HG03039 (cell line): ENCODE measurements around the gene AGAP5.
"Not testable (repeated sequence)": the region's sequence is repeated elsewhere in the genome, so short reads cannot be mapped to it uniquely, and the experiment has no call there.

Source experiments
- ATAC-seq: cut with Tn5 transposase; IDR thresholded peaks from one replicate; pipeline ENCODE4 v1.9.1; 2021; ENCODE audit warnings: mild to moderate bottlenecking, moderate library complexity; ENCODE audit not compliant: unreplicated experiment

AGAP5 gene

DNA sequence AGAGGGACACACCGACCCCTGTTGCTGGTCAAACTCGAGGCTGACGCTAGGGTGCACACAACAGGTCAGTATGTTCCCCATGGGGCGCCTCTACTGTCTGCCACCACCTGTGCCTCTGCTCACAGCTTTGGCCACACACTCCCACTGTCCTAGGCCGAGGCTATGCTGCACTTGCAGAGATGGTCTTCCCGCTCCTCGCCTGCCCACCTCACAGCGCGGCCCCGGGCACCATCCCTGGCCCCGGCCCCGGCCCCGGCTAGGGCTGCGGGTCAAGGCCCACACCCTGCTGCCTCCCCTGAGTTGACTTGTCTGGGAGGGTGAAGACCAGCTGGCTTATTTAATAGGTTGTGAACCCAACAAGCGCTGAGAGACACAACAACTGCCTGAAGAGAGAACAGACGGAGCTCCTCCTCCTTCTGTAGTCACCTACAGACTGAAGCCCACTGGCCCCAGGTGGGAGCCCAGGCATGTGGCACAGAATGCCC is at the start of gene AGAP5:
AGAP5 (minus strand) TSS at position 435 of the 485 bp plus-strand sequence; CDS start at position 81, 354 bp downstream.
- not testable (repeated sequence) for ATAC-seq

DNA sequence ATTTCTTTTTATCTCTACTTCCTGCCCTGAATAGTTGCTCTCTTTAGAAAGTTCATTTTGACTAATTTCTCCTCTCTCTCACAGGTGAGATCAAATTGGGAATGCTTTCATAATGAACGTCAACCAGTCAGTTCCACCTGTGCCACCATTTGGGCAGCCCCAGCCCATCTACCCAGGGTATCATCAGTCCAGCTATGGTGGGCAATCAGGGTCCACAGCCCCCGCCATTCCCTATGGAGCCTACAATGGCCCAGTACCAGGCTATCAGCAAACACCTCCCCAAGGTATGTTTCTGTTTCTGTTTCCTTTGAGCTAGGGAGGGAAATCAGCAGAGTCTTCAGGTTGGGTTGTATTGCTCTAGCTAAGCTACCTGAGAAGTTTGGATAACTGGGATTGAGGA is 48.8 kb upstream of the AGAP5 start:
- ATAC-seq = no peak

DNA sequence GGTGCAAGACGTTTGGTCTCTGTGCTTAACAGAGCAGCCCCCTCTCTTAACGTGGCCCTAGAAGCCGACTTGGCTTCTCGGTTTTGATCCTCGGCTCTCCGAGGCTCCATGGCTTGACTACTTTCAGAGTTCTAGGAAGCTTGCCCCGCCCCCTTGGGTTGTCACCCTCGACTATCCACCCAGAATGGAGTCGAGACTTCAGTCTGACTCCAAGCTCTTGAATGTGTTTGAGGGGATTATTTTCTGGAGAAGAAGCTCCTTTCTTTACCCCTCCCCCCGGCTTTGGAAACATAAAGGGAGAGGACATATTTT is 46.7 kb upstream of the AGAP5 start:
- ATAC-seq = peak; percentile 22

DNA sequence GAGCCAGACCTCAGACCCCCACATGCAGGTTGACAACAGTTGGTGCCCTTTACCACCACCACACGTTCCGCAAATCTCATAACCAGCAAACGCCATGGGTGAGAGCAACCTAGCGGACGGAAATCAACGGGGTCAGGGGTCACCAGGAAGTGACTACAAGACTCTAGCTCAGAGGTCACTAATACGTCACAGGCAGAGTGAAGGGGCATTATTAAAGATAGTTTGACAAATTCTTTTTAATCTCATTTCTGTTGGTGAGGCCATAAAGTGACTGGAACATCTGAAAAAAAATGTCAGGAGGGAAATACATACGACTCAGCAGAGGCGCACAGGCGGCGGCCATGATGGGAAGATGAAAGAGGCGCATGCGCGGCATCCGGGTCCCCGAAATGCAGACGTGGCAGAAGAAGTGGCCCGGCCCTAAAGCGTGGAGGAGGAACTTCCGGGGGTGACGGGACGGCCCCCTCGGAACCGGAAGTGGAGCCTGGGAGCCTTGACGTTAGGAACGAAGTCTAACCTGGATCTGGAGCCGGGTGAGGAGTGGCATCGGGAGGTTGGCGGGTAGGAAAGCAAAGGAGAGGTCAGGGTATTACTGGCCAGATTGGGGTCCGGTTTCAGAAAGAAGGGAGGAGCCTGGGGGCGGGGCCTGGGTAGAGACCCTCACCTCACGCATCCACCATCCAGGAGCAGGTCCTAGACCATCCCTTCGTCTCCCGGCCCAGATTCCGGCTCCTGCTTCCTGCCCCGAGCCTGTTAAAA is 46.2 kb upstream of the AGAP5 start, which contains the start of gene SEC24C:
SEC24C (plus strand) TSS at position 468 of the 759 bp plus-strand sequence. CDS start 2,461 bp downstream, outside the sequence.
- peak; percentile 88 for ATAC-seq

DNA sequence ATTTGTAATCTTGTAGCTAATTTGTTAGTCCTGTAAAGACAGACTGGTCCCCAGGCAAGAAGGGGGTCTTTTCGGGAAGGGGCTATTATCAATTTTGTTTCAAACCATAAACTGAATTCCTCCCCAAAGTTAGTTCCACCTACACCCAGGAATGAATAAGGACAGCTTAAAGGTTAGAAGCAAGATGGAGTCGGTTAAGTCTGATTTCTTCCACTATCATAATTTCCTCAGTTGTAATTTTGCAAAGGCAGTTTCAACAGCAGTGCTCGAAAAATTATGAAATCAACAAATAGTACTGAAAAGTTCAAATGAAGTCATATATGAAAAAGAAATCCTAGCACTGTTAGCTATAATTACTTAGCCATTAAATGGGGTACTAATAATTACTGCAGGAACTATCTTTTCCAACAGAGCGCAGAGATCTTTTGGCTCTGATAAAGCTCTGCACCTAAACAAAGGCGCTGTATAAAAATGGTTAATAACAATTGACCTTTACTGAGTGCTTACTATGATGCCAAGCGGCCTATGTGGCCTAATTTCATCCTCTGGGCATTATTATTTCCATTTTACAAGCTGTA is 45.5 kb upstream of the AGAP5 start:
- ATAC-seq = no peak

DNA sequence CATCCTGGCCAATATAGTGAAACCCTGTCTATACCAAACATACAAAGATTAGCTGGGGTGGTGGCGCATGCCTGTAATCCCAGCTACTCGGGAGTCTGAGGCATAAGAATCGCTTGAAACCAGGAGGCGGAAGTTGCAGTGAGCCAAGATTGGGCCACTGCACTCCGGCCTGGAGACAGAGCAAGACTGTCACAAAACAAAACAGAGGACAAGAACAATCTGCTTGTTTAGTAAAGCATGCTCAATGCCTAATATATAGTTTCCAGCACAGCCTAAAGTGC is 44.5 kb upstream of the AGAP5 start:
- no peak for ATAC-seq

DNA sequence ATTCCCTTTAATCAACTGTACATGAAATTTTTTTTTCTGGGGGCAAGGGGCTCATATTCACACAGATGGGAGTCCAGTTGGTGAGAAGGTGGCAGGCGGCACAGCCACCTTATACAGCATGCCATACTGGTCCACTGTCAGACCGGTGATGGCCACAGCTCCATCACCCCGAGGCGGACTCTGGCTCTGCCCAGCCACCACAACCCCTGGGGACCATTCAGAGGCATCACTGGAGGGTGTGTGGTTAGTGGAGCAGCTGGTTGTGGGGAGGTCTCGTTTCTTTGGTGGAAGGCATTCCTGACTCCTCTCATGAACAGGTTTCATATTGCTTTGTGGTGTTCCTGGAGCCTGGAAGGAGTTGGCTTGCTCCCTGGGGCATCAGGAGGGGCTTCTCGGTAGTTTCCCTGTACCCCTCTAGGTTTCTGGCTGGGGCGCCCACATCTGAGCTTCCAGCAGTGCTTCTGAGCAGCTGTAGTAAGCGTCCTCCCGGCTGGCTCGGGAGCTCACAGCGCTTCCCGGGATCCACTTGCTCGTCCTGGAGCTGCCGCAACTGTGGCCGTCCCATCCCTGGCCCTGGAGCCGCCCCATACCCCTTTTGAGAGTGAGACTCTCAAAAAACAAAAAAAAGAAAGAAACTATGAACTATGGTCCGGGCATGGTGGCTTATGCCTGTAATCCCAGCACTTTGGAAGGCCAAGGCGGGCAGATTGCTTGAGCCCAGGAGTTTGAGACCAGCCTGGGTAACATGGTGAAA is 42.8 kb upstream of the AGAP5 start:
- ATAC-seq = not testable (repeated sequence)

DNA sequence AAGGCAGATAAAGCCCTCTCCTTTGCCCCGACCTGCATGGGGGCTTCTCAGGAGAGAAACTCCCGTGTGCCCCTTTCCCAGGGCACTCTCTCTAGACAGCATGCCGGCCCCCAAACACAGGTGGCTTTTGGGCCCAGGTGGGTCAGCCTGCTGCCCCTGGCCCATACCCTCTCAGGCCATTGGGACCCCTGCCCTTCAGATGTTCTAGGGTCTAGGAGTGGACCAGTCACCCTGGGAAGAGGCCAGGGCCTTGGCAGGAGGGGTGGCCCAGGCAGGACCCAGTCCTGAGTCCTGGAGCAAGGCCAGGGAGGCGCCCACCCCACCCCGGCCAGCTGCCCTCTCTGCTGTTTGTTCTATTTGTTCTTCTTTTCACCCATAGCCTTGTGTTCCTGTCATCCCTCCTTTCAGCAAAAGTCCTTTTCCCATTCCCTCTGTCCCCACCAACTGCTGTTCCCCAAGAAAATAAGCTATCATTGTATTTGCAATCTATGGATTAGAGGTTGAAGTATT is 36.9 kb upstream of the AGAP5 start:
- ATAC-seq = no peak

DNA sequence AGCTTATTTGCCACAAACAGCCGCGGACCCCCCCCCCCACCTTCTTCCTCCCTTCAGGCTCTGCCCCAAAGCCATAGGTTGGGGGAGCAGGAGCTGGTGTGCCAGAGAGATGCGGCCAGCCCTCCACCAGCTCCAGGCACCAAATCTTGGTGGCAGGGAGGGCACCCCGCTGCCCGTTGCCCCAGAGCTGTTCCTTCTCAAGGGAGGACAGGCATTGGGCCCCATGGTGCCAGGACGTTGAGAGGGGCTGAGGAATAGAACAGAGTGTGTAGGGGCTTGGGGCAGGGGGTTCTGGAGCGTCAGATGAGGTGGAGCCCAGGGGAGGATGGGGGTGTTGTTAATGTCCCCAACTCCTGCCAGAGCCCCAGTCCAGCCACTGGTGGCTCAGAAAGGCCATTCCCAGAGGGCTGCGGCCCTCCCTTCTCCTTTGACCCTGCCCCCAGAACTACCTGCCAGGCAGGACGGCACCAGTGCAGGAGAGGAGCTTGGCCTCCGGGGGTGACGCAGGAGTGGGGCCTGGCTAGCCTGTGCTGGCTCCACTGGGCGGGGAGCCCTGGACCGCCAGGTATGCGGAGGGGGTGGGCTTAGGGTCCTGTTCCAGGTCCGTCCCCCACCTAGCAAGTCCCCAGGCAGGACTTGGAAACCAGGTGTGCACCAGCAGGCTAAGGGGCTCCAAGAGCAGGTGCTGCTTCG is 36.3 kb upstream of the AGAP5 start:
- ATAC-seq = no peak

DNA sequence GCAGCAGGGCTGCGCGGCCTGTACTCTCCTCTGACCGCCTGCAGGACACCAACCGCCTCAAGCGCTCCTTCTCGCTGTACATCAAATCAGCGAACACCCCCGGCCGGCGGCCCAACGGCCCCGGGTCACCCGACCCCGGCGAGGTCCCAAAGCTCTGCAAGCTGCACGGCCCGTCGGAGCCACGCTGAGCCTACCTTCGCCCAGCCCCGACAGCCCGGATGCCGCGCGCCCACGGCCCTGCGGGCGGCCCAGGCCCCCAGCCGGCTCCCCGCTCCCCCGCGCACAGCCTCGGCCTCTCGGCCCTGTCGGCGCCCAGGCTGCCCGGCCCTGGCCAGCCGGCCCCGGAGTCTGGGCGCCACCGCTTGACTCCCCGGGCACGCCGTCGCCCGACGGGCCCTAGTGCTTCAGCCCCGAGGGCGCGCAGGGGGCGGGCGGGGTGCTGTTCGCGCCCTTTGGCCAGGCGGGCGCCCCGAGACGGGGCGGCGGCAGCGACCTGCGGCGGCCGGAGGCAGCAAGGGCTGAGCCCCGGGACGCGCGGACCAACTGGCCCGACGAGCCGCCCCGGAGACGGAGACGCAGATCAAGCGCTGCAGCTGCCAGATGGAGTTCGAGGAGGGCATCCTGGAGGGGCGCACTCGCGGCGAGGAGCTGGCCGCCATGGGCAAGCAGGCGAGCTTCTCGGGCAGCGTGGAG is 35.2 kb upstream of the AGAP5 start:
- no peak for ATAC-seq

DNA sequence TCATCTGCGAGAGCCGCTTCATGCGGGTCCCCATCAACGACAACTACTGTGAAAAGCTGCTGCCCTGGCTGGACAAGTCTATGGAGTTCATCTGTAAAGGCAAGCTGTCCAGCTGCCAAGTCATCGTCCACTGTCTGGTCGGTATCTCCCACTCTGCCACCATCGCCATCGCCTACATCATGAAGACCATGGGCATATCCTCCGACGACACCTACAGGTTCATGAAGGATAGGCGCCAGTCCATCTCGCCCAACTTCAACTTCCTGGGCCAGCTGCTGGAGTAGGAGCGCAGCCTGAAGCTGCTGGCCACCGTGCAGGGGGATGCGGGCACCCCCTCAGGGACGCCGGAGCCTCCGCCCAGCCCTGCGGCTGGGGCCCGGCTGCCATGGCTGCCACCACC is 34.5 kb upstream of the AGAP5 start:
- no peak for ATAC-seq

DNA sequence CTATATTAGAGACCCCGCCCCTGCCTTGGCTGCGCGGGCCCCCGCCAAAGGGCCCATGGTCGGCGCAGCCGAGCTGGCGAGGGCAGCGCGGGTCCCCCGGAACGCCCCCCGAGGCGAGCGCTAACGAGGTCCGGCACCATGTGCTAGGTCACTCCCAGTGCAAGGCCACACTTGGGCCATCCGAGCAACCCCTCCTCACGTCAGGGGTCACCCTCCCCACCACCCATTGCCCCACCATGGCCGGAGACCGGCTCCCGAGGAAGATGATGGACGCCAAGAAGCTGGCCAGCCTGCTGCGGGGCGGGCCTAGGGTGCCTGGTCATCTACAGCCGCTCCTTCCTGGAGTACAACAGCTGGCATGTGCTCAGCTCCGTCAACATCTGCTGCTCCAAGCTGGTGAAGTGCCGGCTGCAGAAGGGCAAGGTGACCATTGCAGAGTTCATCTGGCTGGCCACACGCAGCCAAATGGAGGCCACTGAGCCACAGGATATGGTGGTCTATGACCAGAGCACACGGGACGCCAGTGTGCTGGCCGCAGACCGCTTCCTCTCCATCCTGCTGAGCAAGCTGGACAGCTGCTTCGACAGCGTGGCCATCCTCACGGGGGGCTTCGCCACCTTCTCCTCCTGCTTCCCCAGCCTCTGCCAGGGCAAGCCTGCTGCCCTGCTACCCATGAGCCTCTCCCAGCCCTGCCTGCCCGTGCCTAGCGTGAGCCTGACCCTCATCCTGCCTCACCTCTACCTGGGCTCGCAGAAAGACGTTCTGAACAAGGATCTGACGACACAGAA is 33.9 kb upstream of the AGAP5 start:
- no peak for ATAC-seq

DNA sequence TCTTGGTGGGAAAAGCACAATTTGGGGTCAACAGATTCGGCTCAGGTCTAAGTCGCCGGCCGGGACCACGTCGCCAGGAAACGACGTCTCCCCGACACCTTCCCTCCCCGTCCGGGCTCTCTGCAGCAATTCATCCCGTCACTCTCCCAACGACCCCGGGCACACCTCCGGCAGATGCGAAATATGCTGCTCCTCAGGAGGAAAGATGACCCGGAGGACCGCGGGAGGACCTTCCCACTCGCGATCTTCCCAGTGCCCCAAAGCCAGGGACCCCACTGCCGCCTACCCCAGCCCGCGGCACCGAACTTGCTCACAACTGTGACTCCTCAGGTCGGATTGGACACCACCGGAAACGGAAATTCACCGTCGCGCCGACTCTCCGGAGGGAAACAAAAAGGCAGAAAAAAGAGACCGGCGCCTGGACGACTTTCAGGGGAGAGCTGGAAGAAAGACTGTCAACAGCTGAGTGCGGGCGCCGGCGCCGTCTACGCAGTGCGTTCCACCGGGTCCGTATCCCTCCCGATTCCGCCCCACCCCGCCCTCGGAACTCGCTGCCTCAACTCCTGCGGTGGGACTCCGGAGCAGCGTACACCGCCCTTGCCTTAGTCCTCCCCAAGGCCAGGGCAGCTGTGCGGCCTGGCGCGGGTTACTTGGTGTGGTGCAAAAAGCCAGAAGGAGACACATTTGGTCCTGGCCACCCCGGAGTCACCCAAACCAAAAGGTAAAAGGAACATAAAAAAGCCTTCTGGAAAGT is 32.4 kb upstream of the AGAP5 start:
- peak; percentile 81 for ATAC-seq

DNA sequence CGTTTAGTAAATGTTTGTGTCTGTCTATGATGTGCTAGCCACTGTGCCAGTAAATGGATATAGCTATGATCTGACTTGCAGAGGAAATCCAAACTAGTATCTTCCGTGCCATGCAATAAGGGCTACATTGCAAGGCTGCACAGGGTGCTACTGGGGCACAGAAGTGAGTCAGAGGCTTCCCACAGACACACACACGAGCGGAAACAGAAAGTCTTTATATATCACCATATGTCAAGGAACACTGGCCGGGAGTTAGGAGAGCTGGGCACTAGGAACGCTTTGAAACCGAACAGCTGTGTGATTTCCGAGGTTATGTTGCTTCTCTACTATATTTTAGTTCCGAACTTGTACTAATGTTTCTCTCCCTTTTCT is 31.9 kb upstream of the AGAP5 start:
- not testable (repeated sequence) for ATAC-seq

DNA sequence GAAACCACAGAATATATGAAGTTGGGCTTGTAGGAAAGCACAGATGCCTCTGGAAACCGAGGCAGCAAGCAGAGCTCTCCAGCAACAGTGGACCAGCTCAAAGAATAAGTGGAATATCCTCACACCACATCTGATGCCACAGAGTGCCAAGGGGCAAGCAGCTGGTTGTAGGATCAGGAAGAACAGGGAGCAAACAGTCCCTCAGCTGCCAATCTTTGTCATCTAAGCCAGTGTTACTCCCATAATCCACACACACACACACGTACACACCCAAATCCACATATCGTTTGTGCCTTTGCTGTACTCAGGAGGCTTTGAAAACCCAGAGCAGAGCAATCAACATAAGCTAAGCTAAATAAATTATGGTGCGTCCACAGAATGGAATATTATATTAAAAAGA is 25.6 kb upstream of the AGAP5 start:
- no peak for ATAC-seq

DNA sequence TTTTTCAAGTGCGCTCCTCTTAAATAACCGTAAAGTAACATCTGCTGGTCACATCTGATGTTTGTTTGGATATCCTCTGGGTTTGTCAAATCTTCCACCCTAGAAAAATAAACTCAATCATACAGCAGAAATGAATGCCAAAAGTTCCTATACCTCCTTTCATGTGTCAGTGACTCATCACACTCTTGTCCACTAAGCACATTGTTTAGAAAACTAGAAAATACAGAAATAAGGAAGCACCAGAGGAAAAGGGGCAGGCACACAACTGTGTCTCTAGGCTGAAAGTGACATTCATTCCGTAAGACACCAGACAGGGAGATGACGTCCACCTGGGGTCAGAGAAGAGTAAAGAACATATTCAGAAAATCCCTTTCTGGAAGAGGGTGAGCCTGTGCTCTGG is 22.7 kb upstream of the AGAP5 start:
- ATAC-seq = not testable (repeated sequence)

DNA sequence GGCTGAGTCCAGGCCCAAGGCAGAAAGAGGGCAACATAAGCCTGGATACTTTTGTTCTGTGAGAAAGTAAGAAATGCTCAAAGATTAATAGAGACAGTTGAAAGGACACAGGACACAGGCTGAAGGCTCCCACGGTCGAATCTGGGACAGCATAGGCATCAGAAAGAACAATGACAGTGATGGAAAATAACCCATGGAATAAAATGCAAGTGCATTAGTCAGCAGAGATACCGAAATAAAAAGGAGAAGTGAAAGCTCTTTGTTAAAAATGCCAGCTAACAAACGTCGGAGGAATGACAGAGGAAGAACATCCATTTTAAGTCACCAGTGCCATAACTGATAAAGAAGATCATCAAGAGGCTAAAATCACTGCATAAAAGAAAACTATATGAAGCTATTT is 19.6 kb upstream of the AGAP5 start:
- no peak for ATAC-seq

DNA sequence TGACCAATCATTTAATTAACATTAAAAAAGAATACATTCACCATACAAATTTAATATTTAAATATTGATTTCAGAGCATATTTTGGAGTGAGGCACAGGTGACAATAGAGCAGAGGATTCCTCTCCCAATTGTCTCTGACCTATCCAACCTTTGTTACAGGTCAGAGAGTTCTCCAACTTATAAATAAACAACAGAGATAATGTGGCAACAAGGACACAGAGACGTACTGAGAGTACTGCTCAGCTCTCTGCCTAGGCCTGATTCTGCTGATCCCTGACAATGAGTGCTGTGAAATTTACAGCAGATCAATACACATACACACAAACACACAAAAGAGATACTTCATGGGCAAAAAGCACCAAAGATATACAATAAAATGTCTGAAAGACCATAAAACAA is 18.3 kb upstream of the AGAP5 start:
- no peak for ATAC-seq
